Measurements from ENCODE around the gene MCM3AP. TPM values are rescaled to one million over a fixed set of nuclear protein-coding genes. Genes with fewer than 3 reads are reported as not detected.
"Not testable (repeated sequence)": the region's sequence is repeated elsewhere in the genome, so short reads cannot be mapped to it uniquely, and the experiment has no call there.

Gene MCM3AP
- total RNA-seq, 1 donor from 2014 or later, result 92.2 TPM

DNA sequence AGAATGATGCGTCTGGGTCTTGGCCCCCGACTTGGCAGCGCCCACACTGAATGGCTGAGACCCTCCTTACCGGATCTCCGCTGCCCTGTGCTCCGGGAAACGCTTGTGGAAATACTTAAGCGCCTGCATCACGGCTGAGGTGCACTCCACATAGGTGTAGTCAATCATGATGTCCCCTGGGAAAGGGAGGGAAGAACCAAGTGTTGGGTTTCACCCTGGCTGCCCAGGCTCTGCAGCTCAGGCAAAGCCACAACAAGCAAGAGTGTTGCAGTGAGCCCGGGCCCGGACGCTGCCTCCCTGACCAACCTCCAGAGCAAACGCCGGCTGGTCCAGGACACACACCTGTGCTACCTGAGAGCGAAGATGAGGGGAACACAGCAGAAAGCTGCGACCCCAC lies 79.6 kb downstream of the MCM3AP start:
- no peak overlapping the region for H3K27ac ChIP-seq
- intact Hi-C loops (cut with DNase I), result no loop called here
- no peaks in the 10 kb centered on the region for H3K27me3 ChIP-seq
- no peaks in the 10 kb centered on the region for H3K9me3 ChIP-seq
- H3K4me3 ChIP-seq, result no peak overlapping the region
- H3K4me1 ChIP-seq, result no peaks in the 10 kb centered on the region
- DNase-seq, result peak; percentile 62
- peaks cover 76% of the 10 kb centered on the region for H3K36me3 ChIP-seq
- no peak for TF ChIP-seq CTCF (IDR thresholded peaks at IDR 0.05)
- no peak for ATAC-seq

- no peak overlapping the region for H3K27ac ChIP-seq
- H3K4me3 ChIP-seq, result no peak overlapping the region
- no peaks in the 10 kb centered on the region for H3K27me3 ChIP-seq
- peaks cover 78% of the 10 kb centered on the region for H3K36me3 ChIP-seq
- ATAC-seq (no peak), DNase-seq (peak; percentile 46)
- H3K4me1 ChIP-seq, result no peaks in the 10 kb centered on the region
- H3K9me3 ChIP-seq, result no peaks in the 10 kb centered on the region
- TF ChIP-seq CTCF (IDR thresholded peaks at IDR 0.05), result no peak
- intact Hi-C loops (cut with DNase I), result no loop called here
Observed at GRCh38 chr21:46205166-46205565, 80.2 kb downstream of the MCM3AP start.

GRCh38 chr21:46203203-46203600 lies 82.2 kb downstream of the MCM3AP start:
- Histone ChIP-seq H3K4me3 (no peak overlapping the region), H3K4me1 (no peaks in the 10 kb centered on the region), H3K27ac (peak overlapping the region; percentile 42), H3K9me3 (no peaks in the 10 kb centered on the region), H3K36me3 (peaks cover 75% of the 10 kb centered on the region), H3K27me3 (no peaks in the 10 kb centered on the region)
- intact Hi-C loops (cut with DNase I), result no loop called here
- TF ChIP-seq CTCF (IDR thresholded peaks at IDR 0.05), result no peak
- ATAC-seq (no peak), DNase-seq (peak; percentile 35)

DNA sequence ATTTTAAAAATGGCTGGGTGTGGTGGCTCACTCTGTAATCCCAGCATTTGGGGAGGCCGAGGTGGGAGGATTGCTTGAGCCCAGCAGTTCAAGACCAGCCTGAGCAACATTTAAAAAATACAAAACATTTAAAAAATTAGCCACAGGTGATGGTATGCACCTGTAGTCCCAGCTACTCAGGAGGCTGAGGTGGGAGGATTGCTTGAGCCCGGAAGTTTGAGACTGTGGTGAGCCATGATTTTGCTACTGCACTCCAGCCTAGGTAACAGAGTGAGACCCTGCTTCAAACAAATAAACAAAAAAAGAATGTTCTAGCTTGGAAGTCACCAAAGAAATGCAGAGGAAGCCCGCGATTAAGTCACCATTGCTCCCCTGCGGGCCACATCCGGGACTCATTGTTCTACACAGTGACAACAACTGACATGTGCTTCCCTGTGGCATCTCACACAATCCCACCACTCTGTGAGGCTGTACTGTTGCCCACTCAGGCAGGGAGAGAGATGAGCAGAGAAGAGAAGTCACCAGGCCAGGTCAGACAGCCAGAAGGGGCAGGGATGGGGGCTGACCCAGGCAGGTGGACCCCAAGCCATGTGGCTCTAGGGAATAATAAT lies 82.7 kb downstream of the MCM3AP start:
- TF ChIP-seq CTCF (IDR thresholded peaks at IDR 0.05), result no peak
- Histone ChIP-seq H3K27ac (peak overlapping the region; percentile 42), H3K9me3 (no peaks in the 10 kb centered on the region), H3K4me3 (no peak overlapping the region), H3K27me3 (no peaks in the 10 kb centered on the region), H3K36me3 (peaks cover 73% of the 10 kb centered on the region), H3K4me1 (no peaks in the 10 kb centered on the region)
- intact Hi-C loops (cut with DNase I), result no loop called here
- ATAC-seq (peak; percentile 50), DNase-seq (peak; percentile 32)

DNA sequence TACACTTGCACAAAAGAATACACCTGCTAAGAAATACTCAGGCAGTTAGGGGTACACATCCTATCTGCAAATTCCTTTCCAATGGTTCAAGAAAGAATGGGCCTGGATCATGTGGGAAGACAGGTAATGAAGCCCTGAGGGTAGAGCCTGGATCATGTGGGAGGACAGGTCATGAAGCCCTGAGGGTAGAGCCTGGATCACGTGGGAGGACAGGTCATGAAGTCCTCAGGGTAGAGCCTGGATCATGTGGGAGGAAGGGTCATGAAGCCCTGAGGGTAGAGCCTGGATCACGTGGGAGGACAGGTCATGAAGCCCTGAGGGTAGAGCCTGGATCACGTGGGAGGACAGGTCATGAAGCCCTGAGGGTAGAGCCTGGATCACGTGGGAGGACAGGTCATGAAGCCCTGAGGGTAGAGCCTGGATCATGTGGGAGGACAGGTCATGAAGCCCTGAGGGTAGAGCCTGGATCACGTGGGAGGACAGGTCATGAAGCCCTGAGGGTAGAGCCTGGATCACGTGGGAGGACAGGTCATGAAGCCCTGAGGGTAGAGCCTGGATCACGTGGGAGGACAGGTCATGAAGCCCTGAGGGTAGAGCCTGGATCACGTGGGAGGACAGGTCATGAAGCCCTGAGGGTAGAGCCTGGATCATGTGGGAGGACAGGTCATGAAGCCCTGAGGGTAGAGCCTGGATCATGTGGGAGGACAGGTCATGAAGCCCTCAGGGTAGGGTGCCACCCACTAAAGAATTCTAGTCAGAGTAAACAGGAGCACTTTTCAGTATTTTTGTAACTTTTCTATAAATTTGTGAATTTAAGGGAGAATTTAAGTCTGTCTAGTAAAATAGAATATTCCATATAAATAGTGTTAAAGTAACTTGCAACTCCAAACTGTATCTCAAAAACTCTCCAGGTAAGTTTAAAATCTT lies 84.3 kb downstream of the MCM3AP start:
- ATAC-seq; H3K4me1 ChIP-seq; intact Hi-C loops (cut with DNase I); H3K4me3 ChIP-seq; DNase-seq; H3K9me3 ChIP-seq; H3K27ac ChIP-seq; H3K27me3 ChIP-seq: not testable (repeated sequence)
- H3K36me3 ChIP-seq, result peaks cover 75% of the 10 kb centered on the region

All from upper lobe of right lung (tissue), 1 donor.